NCI-H2196 (cell line): ENCODE results near the gene FILIP1L.

Experiments
- DNase-seq: peaks from one replicate; lab custom pipeline; 2025; ENCODE audit not compliant: unreplicated experiment; lab: John Stamatoyannopoulos, UW

FILIP1L gene

GRCh38 chr3:99929745-99930139 lies 184.6 kb downstream of the FILIP1L start:
- DNase-seq: peak; percentile 58

GRCh38 chr3:99928771-99929744 lies 185.2 kb downstream of the FILIP1L start:
- DNase-seq: no peak

- DNase-seq: no peak
Observed at GRCh38 chr3:99927671-99928457, 186.4 kb downstream of the FILIP1L start.

- DNase-seq: peak; percentile 90
Observed at GRCh38 chr3:99925584-99926230, 188.6 kb downstream of the FILIP1L start.

- DNase-seq: no peak
Observed at GRCh38 chr3:99923873-99924272, 190.4 kb downstream of the FILIP1L start.

GRCh38 chr3:99921986-99922385 lies 192.3 kb downstream of the FILIP1L start:
- no peak for DNase-seq

- DNase-seq: no peak
Observed at GRCh38 chr3:99921377-99921695, 193.0 kb downstream of the FILIP1L start.

- peak; percentile 48 for DNase-seq
Observed at GRCh38 chr3:99920481-99921376, 193.6 kb downstream of the FILIP1L start.

GRCh38 chr3:99919694-99920093 lies 194.6 kb downstream of the FILIP1L start:
- no peak for DNase-seq

GRCh38 chr3:99918715-99919114 lies 195.6 kb downstream of the FILIP1L start:
- DNase-seq: no peak

- DNase-seq: no peak
Observed at GRCh38 chr3:99915906-99916432, 198.3 kb downstream of the FILIP1L start.

- DNase-seq: no peak
Observed at GRCh38 chr3:99911433-99911832, 202.9 kb downstream of the FILIP1L start.

GRCh38 chr3:99910752-99911290 lies 203.5 kb downstream of the FILIP1L start:
- no peak for DNase-seq

- peak; percentile 64 for DNase-seq
Observed at GRCh38 chr3:99909714-99910495, 204.4 kb downstream of the FILIP1L start.

- DNase-seq: no peak
Observed at GRCh38 chr3:99907959-99908544, 206.2 kb downstream of the FILIP1L start.

- no peak for DNase-seq
Observed at GRCh38 chr3:99903869-99904268, 210.4 kb downstream of the FILIP1L start.

GRCh38 chr3:99902091-99902490 lies 212.2 kb downstream of the FILIP1L start:
- DNase-seq: no peak

GRCh38 chr3:99901200-99901926 lies 212.9 kb downstream of the FILIP1L start:
- peak; percentile 33 for DNase-seq
